Measurements from ENCODE around the gene BLACAT1.

- TF ChIP-seq CTCF (IDR thresholded peaks at IDR 0.05) (no peak), POLR2AphosphoS5 (IDR thresholded peaks at IDR 0.05) (no peak), POLR2A (IDR thresholded peaks at IDR 0.05) (no peak)
These were observed 1.3 kb upstream of the BLACAT1 start for GRCh38 chr1:205456868-205457745.

Data from prostate gland (tissue), 2 donors.